ENCODE data around the gene ACTG1.

Gene ACTG1

DNA sequence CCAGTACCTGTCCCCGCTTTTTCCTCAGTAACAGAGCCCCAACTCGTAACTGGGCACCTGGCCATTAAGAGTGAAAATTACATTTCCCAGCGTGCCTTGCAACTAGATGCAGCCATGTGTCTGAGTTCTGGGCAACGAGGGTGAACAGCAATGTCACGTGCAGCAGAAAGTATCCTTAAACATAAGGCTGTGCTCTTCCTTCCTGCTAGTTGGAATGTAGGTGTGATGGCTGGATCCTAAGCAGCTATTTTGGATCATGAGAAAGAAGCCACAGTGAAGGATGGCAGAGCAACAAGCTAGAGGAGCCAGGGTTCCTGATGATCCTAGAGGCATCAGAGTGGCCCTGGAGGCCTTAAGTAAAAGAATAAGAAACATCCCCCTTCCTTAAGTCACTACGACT, 36.0 kb downstream of the ACTG1 start:
- no peak for ATAC-seq
- no peak for TF ChIP-seq ZNF565 (CRISPR knock-in tag; conservative IDR thresholded peaks at IDR 0.05; ENCODE audit: low read depth)

- no peak for ATAC-seq
- TF ChIP-seq SNAI2 (CRISPR knock-in tag; IDR thresholded peaks at IDR 0.05) (no peak), GLIS3 (CRISPR knock-in tag; IDR thresholded peaks at IDR 0.05) (no peak), ARNTL (CRISPR knock-in tag; IDR thresholded peaks at IDR 0.05; ENCODE audit: borderline replicate concordance, low read depth) (no peak), CSDC2 (CRISPR knock-in tag; IDR thresholded peaks at IDR 0.05) (no peak), ZFP3 (CRISPR knock-in tag; IDR thresholded peaks at IDR 0.05) (no peak), BACH2 (CRISPR knock-in tag; IDR thresholded peaks at IDR 0.05; ENCODE audit: borderline replicate concordance) (no peak), OSR1 (CRISPR knock-in tag; IDR thresholded peaks at IDR 0.05) (no peak), ESRRG (CRISPR knock-in tag; IDR thresholded peaks at IDR 0.05) (no peak), TOX (CRISPR knock-in tag; IDR thresholded peaks at IDR 0.05; ENCODE audit: borderline replicate concordance) (no peak), ZNF8 (CRISPR knock-in tag; IDR thresholded peaks at IDR 0.05) (no peak), RARB (CRISPR knock-in tag; IDR thresholded peaks at IDR 0.05) (no peak), ZNF565 (CRISPR knock-in tag; conservative IDR thresholded peaks at IDR 0.05; ENCODE audit: low read depth) (no peak)
- TF ChIP-seq, protein P1, sequence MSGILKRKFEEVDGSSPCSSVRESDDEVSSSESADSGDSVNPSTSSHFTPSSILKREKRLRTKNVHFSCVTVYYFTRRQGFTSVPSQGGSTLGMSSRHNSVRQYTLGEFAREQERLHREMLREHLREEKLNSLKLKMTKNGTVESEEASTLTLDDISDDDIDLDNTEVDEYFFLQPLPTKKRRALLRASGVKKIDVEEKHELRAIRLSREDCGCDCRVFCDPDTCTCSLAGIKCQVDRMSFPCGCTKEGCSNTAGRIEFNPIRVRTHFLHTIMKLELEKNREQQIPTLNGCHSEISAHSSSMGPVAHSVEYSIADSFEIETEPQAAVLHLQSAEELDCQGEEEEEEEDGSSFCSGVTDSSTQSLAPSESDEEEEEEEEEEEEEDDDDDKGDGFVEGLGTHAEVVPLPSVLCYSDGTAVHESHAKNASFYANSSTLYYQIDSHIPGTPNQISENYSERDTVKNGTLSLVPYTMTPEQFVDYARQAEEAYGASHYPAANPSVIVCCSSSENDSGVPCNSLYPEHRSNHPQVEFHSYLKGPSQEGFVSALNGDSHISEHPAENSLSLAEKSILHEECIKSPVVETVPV (CRISPR knock-in tag; IDR thresholded peaks at IDR 0.05), result no peak
- TF ChIP-seq, protein P2, sequence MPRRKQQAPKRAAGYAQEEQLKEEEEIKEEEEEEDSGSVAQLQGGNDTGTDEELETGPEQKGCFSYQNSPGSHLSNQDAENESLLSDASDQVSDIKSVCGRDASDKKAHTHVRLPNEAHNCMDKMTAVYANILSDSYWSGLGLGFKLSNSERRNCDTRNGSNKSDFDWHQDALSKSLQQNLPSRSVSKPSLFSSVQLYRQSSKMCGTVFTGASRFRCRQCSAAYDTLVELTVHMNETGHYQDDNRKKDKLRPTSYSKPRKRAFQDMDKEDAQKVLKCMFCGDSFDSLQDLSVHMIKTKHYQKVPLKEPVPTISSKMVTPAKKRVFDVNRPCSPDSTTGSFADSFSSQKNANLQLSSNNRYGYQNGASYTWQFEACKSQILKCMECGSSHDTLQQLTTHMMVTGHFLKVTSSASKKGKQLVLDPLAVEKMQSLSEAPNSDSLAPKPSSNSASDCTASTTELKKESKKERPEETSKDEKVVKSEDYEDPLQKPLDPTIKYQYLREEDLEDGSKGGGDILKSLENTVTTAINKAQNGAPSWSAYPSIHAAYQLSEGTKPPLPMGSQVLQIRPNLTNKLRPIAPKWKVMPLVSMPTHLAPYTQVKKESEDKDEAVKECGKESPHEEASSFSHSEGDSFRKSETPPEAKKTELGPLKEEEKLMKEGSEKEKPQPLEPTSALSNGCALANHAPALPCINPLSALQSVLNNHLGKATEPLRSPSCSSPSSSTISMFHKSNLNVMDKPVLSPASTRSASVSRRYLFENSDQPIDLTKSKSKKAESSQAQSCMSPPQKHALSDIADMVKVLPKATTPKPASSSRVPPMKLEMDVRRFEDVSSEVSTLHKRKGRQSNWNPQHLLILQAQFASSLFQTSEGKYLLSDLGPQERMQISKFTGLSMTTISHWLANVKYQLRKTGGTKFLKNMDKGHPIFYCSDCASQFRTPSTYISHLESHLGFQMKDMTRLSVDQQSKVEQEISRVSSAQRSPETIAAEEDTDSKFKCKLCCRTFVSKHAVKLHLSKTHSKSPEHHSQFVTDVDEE (CRISPR knock-in tag; IDR thresholded peaks at IDR 0.05), result no peak
These were observed 36.5 kb downstream of the ACTG1 start for GRCh38 chr17:81476097-81476496.

DNA sequence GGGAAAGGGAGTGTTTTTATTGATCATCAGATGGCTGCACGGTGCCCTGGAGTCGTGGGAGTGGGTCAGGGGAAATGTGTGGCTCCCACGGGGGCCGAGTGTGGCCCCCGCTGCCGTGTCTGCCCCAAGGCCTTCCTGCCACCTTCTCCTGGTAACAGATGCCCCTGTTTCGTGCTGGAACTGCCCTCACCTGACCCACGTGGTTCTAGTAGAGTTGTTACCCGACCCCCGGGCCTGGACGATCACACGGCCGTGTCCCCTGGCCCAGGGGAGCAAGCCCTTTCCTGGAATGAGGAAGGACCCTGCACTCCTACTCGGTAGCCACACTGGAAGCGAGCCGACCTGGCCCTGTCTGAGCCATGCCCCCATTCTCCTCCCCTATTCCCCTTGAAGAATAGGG, 37.6 kb downstream of the ACTG1 start:
- TF ChIP-seq ZC3H10 (CRISPR knock-in tag; IDR thresholded peaks at IDR 0.05) (no peak), OSR1 (CRISPR knock-in tag; IDR thresholded peaks at IDR 0.05) (no peak), GLIS3 (CRISPR knock-in tag; IDR thresholded peaks at IDR 0.05) (no peak), ESRRG (CRISPR knock-in tag; IDR thresholded peaks at IDR 0.05) (no peak), ARNTL (CRISPR knock-in tag; IDR thresholded peaks at IDR 0.05; ENCODE audit: borderline replicate concordance, low read depth) (no peak), ISL1 (CRISPR knock-in tag; IDR thresholded peaks at IDR 0.05) (no peak), ZNF70 (CRISPR knock-in tag; IDR thresholded peaks at IDR 0.05) (no peak), TCF4 (CRISPR knock-in tag; IDR thresholded peaks at IDR 0.05; ENCODE audit: borderline replicate concordance) (no peak), ZFP3 (CRISPR knock-in tag; IDR thresholded peaks at IDR 0.05) (no peak)
- TF ChIP-seq, protein P1 (CRISPR knock-in tag; IDR thresholded peaks at IDR 0.05), result no peak
- TF ChIP-seq, protein P3, sequence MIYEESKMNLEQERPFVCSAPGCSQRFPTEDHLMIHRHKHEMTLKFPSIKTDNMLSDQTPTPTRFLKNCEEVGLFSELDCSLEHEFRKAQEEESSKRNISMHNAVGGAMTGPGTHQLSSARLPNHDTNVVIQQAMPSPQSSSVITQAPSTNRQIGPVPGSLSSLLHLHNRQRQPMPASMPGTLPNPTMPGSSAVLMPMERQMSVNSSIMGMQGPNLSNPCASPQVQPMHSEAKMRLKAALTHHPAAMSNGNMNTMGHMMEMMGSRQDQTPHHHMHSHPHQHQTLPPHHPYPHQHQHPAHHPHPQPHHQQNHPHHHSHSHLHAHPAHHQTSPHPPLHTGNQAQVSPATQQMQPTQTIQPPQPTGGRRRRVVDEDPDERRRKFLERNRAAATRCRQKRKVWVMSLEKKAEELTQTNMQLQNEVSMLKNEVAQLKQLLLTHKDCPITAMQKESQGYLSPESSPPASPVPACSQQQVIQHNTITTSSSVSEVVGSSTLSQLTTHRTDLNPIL (CRISPR knock-in tag; IDR thresholded peaks at IDR 0.05; ENCODE audit: low read depth), result no peak
- ATAC-seq, result no peak

DNA sequence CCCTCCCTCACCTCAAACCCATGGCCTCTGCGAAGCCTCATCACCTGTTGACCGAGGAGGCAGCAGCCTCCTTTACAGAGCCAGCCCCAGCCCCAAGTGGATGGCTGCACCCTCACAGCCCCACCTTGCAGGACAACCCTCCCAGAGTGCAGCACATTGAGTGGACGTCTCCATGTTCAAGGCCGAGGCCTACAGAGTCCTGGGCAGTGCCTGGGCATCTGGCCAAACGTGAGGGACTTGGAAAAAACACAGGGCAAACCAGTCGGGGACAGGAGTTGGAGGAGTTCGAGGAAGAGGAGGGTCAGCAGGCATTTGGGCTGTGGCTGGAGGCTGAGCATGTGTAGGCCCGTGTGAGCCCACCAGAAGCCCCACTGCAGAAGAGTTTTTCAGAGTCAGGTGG, 39.6 kb downstream of the ACTG1 start:
- TF ChIP-seq BACH2 (CRISPR knock-in tag; IDR thresholded peaks at IDR 0.05; ENCODE audit: borderline replicate concordance) (no peak), ZNF8 (CRISPR knock-in tag; IDR thresholded peaks at IDR 0.05) (no peak), RARB (CRISPR knock-in tag; IDR thresholded peaks at IDR 0.05) (no peak), TOX (CRISPR knock-in tag; IDR thresholded peaks at IDR 0.05; ENCODE audit: borderline replicate concordance) (no peak), GLIS3 (CRISPR knock-in tag; IDR thresholded peaks at IDR 0.05) (no peak), ZNF565 (CRISPR knock-in tag; conservative IDR thresholded peaks at IDR 0.05; ENCODE audit: low read depth) (no peak)
- TF ChIP-seq, protein P3 (CRISPR knock-in tag; IDR thresholded peaks at IDR 0.05; ENCODE audit: low read depth), result no peak
- ATAC-seq, result no peak
